ENCODE data around the gene CTTNBP2.

CTTNBP2 gene

DNA sequence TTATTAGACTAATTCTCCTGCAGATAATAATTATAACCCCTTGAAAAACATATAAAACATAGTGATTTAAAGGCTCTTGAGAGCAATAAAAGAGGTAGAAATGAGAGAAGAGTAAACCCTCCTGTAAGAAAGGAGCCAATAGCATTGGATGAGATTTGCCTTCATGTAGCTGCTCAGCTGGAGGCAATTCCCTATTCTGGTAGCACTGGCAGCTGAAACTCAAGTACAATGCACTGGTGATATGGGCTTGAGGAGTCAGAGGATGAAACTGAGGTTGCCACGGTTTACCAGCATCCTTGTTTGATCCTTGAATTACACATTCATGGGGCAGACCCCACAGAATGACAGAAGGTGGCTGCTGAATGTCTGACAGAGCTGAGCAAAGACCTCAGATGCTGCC, 76.4 kb downstream of the CTTNBP2 start (continued):
- TF ChIP-seq ZNF626 (tag by site-specific recombination; IDR thresholded peaks at IDR 0.05) (no peak), KLF7 (tag by site-specific recombination; IDR thresholded peaks at IDR 0.05; ENCODE audit: borderline replicate concordance) (no peak)

DNA sequence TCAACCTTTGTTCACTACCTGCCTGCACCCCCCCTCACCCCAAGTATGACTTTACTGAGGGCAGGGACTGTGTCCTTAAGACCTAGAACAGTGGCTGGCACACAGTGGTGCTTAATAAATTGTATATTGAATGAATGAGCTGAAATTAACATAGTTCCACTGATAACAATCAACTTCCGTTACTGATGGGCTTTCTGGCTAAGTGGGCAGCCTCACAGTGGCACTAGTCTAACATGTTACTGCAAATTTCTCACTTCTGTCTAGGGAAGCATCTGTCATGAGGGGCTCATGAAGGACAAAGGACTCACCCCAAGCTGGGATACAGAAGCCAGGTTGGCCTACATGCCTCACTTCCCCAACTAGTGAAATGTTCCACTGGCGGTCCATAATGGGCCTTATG, 79.3 kb downstream of the CTTNBP2 start:
- Histone ChIP-seq H3K36me3 (ENCODE audit: control insufficient read depth in 2 of 2, insufficient read depth in 1 of 2, low read length in 2 of 2) (peaks cover 0 to 8% of the 10 kb centered on the region in 2 experiments; a peak in 1 of 3 replicates), H3K4me3 (ENCODE audit: low read depth, low read length) (no peak overlapping the region), H3K9me3 (ENCODE audit: control insufficient read depth, insufficient read depth, low read depth, low read length) (no peaks in the 10 kb centered on the region), H3K4me1 (ENCODE audit: control insufficient read depth, insufficient read depth, low read length) (no peaks in the 10 kb centered on the region), H3K27ac (ENCODE audit: extremely low read depth, low read depth, low read length) (no peak overlapping the region)
- ChIA-PET CTCF (no interaction called here), POLR2A (no interaction called here)
- TF ChIP-seq ZNF521 (tag by site-specific recombination; IDR thresholded peaks at IDR 0.05) = no peak
- no peak for TF ChIP-seq ZNF660 (tag by site-specific recombination; IDR thresholded peaks at IDR 0.05)
- no peak for TF ChIP-seq ZNF239 (tag by site-specific recombination; IDR thresholded peaks at IDR 0.05)
- TF ChIP-seq, protein P1, sequence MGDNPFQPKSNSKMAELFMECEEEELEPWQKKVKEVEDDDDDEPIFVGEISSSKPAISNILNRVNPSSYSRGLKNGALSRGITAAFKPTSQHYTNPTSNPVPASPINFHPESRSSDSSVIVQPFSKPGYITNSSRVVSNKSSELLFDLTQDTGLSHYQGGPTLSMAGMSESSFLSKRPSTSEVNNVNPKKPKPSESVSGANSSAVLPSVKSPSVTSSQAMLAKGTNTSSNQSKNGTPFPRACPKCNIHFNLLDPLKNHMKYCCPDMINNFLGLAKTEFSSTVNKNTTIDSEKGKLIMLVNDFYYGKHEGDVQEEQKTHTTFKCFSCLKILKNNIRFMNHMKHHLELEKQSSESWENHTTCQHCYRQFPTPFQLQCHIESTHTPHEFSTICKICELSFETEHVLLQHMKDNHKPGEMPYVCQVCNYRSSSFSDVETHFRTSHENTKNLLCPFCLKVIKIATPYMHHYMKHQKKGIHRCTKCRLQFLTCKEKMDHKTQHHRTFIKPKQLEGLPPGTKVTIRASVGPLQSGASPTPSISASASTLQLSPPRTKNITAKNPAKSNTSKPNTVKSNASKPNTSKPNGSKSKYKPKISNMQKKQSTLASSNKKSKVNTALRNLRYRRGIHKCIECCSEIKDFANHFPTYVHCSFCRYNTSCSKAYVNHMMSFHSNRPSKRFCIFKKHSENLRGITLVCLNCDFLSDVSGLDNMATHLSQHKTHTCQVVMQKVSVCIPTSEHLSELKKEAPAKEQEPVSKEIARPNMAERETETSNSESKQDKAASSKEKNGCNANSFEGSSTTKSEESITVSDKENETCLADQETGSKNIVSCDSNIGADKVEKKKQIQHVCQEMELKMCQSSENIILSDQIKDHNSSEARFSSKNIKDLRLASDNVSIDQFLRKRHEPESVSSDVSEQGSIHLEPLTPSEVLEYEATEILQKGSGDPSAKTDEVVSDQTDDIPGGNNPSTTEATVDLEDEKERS (tag by site-specific recombination; IDR thresholded peaks at IDR 0.05) = no peak
- no peak for TF ChIP-seq ZNF830 (tag by site-specific recombination; IDR thresholded peaks at IDR 0.05; ENCODE audit: low read depth)
- no peak for TF ChIP-seq ZFP69B (tag by site-specific recombination; IDR thresholded peaks at IDR 0.05)
- TF ChIP-seq, protein P2, sequence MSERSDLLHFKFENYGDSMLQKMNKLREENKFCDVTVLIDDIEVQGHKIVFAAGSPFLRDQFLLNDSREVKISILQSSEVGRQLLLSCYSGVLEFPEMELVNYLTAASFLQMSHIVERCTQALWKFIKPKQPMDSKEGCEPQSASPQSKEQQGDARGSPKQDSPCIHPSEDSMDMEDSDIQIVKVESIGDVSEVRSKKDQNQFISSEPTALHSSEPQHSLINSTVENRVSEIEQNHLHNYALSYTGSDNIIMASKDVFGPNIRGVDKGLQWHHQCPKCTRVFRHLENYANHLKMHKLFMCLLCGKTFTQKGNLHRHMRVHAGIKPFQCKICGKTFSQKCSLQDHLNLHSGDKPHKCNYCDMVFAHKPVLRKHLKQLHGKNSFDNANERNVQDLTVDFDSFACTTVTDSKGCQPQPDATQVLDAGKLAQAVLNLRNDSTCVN (tag by site-specific recombination; optimal IDR thresholded peaks at IDR 0.05) = no peak
- TF ChIP-seq OSR2 (tag by site-specific recombination; IDR thresholded peaks at IDR 0.05) = no peak
- no peak for TF ChIP-seq ZNF785 (tag by site-specific recombination; IDR thresholded peaks at IDR 0.05)
- no peak for TF ChIP-seq ZBTB48 (tag by site-specific recombination; IDR thresholded peaks at IDR 0.05)
- TF ChIP-seq, protein P3, sequence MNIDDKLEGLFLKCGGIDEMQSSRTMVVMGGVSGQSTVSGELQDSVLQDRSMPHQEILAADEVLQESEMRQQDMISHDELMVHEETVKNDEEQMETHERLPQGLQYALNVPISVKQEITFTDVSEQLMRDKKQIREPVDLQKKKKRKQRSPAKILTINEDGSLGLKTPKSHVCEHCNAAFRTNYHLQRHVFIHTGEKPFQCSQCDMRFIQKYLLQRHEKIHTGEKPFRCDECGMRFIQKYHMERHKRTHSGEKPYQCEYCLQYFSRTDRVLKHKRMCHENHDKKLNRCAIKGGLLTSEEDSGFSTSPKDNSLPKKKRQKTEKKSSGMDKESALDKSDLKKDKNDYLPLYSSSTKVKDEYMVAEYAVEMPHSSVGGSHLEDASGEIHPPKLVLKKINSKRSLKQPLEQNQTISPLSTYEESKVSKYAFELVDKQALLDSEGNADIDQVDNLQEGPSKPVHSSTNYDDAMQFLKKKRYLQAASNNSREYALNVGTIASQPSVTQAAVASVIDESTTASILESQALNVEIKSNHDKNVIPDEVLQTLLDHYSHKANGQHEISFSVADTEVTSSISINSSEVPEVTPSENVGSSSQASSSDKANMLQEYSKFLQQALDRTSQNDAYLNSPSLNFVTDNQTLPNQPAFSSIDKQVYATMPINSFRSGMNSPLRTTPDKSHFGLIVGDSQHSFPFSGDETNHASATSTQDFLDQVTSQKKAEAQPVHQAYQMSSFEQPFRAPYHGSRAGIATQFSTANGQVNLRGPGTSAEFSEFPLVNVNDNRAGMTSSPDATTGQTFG (tag by site-specific recombination; IDR thresholded peaks at IDR 0.05; ENCODE audit: borderline replicate concordance) = no peak
- TF ChIP-seq, protein P4, sequence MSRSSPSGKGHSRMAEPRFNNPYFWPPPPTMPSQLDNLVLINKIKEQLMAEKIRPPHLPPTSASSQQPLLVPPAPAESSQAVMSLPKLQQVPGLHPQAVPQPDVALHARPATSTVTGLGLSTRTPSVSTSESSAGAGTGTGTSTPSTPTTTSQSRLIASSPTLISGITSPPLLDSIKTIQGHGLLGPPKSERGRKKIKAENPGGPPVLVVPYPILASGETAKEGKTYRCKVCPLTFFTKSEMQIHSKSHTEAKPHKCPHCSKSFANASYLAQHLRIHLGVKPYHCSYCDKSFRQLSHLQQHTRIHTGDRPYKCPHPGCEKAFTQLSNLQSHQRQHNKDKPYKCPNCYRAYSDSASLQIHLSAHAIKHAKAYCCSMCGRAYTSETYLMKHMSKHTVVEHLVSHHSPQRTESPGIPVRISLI (tag by site-specific recombination; IDR thresholded peaks at IDR 0.05) = no peak
- no peak for TF ChIP-seq GFI1B (tag by site-specific recombination; IDR thresholded peaks at IDR 0.05)
- TF ChIP-seq MZF1 (tag by site-specific recombination; IDR thresholded peaks at IDR 0.05; ENCODE audit: borderline replicate concordance) = no peak
- TF ChIP-seq, protein P5, sequence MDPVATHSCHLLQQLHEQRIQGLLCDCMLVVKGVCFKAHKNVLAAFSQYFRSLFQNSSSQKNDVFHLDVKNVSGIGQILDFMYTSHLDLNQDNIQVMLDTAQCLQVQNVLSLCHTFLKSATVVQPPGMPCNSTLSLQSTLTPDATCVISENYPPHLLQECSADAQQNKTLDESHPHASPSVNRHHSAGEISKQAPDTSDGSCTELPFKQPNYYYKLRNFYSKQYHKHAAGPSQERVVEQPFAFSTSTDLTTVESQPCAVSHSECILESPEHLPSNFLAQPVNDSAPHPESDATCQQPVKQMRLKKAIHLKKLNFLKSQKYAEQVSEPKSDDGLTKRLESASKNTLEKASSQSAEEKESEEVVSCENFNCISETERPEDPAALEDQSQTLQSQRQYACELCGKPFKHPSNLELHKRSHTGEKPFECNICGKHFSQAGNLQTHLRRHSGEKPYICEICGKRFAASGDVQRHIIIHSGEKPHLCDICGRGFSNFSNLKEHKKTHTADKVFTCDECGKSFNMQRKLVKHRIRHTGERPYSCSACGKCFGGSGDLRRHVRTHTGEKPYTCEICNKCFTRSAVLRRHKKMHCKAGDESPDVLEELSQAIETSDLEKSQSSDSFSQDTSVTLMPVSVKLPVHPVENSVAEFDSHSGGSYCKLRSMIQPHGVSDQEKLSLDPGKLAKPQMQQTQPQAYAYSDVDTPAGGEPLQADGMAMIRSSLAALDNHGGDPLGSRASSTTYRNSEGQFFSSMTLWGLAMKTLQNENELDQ (tag by site-specific recombination; IDR thresholded peaks at IDR 0.05; ENCODE audit: low read depth) = no peak
- TF ChIP-seq YY1 (tag by site-specific recombination; IDR thresholded peaks at IDR 0.05) = no peak
